K562 (cell line): ENCODE data around the gene AP2A2. TPM values are rescaled to one million over a fixed set of nuclear protein-coding genes. Genes with fewer than 3 reads are reported as not detected.
A peak's percentile ranks its signal among the peaks of the same experiment; 100 is the strongest.

Source experiments
- PHF8 ChIP-seq: fragments of 200-600 bp; sonication (generic); IDR thresholded peaks from 2 replicates; pipeline ENCODE4 v1.6.1; 2012; ENCODE audit warnings: mixed run types, mild to moderate bottlenecking, inconsistent platforms, low read length, moderate library complexity, borderline replicate concordance
- SUPT5H ChIP-seq: fragments of 450-650 bp; IDR thresholded peaks from 2 replicates; pipeline ENCODE4 v1.6.1; 2016
- TEAD1 ChIP-seq, 2 experiments: fragments of 450-650 bp in 1 of 2; sonication (generic) in 1 of 2; formaldehyde crosslinking; IDR thresholded peaks; 2 replicates each; pipeline versions ENCODE4 v1.4.0 to v1.8.0; 2020 to 2022; ENCODE audit warnings: mild to moderate bottlenecking in 2 of 2, missing genetic modification reagents in 1 of 2
- ZFX ChIP-seq: sonication (generic); formaldehyde crosslinking; IDR thresholded peaks from 2 replicates; pipeline ENCODE4 v1.8.0; 2022; ENCODE audit warnings: mild to moderate bottlenecking, missing genetic modification reagents, moderate library complexity
- polyA plus RNA-seq, 8 experiments: library from polyadenylated mRNA; depleted of rRNA in 4 of 8; stranded (reverse) in 5 of 8; unstranded in 3 of 8; fragments of >200 nt; fragmentation: Nextera tagmentation in 2 of 8; fragmentation: Illumina TruSeq in 1 of 8; extraction: Ambion mirVana in 2 of 8; extraction: Trizol in 1 of 8; gene quantifications; 2 replicates each; pipeline versions ENCODE4 v1.2.1 to v1.2.3, GENCODE V29; 2011 to 2014; ENCODE audit warnings: inconsistent platforms in 1 of 8, missing spikeins in 1 of 8
- total RNA-seq, 7 experiments: library from RNA; depleted of rRNA in 6 of 7; stranded (reverse); fragments of >200 nt in 6 of 7; fragmentation: Illumina TruSeq in 2 of 7; extraction: Trizol in 2 of 7; gene quantifications; 2 replicates each; pipeline versions ENCODE4 v1.2.1 to v1.2.3, GENCODE V29; 2011 to 2021; ENCODE audit warnings: low replicate concordance in 1 of 7
- TF ChIP-seq, protein P1 (sequence below), 2 experiments: fragments of 450-650 bp; conservative IDR thresholded peaks; 2 replicates each; pipeline ENCODE4 v1.6.1; 2017; ENCODE audit warnings: mild to moderate bottlenecking in 2 of 2, moderate library complexity in 2 of 2
- TF ChIP-seq, protein P2 (sequence below): sonication (generic); formaldehyde crosslinking; IDR thresholded peaks from 2 replicates; pipeline ENCODE4 v1.9.0; 2022; ENCODE audit warnings: mild to moderate bottlenecking, missing genetic modification reagents
- TF ChIP-seq, protein P3 (sequence below): fragments of 250-450 bp; sonication (Bioruptor Pico); IDR thresholded peaks from 2 replicates; pipeline ENCODE4 v1.8.0; 2022; ENCODE audit warnings: moderate library complexity, mild to moderate bottlenecking, inconsistent platforms
- TF ChIP-seq, protein P4 (sequence below): fragments of 250-450 bp; sonication (Bioruptor Pico); IDR thresholded peaks from 2 replicates; pipeline ENCODE4 v1.4.0; 2020
- TF ChIP-seq, protein P5 (sequence below): sonication (generic); formaldehyde crosslinking; IDR thresholded peaks from 2 replicates; pipeline ENCODE4 v1.8.0; 2022; ENCODE audit warnings: mild to moderate bottlenecking, missing genetic modification reagents
- TF ChIP-seq, protein P6 (sequence below), 2 experiments: IDR thresholded peaks; 2 replicates each; pipeline ENCODE4 v1.6.1; 2011; ENCODE audit warnings: borderline replicate concordance in 1 of 2, control low read depth in 1 of 2, low read depth in 1 of 2, low read length in 1 of 2, mild to moderate bottlenecking in 1 of 2, mixed read lengths in 1 of 2, moderate library complexity in 1 of 2; ENCODE audit not compliant: insufficient read depth in 1 of 2, insufficient read length in 1 of 2, poor library complexity in 1 of 2, severe bottlenecking in 1 of 2; ENCODE audit errors: extremely low read depth in 1 of 2

Gene AP2A2
- total and polyA plus RNA-seq, 9 of the 15 experiments (the other 6 are each of a cell fraction or from before 2014, with no cell fraction given): 0.69 to 41.7 (median 15.2) TPM

DNA sequence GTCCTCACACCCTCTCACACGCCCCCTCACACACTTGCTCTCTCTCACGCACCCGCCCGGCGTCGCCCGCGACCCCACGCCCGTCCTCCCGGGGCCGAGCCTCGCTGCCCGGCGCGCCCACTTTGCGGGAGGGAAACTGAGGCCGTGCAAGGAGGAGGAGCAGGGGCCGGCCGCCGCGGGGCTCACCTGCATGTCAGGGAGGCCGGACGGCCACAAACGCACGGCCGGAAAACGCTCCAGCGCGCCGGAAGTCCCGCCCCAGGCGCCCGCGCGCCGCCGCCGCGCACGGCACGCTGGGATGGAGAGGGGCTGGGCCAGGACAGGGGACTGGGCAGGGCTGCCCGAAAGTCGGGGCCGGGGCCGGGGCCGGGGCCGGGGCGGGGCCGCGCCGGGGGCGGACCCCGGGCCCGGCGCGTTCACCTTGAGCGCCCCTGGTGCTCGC is 15.1 kb upstream of the AP2A2 start, which contains the start of gene CHID1 (continued):
- TF ChIP-seq, protein P1, sequence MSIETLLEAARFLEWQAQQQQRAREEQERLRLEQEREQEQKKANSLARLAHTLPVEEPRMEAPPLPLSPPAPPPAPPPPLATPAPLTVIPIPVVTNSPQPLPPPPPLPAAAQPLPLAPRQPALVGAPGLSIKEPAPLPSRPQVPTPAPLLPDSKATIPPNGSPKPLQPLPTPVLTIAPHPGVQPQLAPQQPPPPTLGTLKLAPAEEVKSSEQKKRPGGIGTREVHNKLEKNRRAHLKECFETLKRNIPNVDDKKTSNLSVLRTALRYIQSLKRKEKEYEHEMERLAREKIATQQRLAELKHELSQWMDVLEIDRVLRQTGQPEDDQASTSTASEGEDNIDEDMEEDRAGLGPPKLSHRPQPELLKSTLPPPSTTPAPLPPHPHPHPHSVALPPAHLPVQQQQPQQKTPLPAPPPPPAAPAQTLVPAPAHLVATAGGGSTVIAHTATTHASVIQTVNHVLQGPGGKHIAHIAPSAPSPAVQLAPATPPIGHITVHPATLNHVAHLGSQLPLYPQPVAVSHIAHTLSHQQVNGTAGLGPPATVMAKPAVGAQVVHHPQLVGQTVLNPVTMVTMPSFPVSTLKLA (conservative IDR thresholded peaks at IDR 0.05): peak in 1 of 2 experiments; percentile 88; a peak in 3 of 4 replicates
- TF ChIP-seq, protein P2, sequence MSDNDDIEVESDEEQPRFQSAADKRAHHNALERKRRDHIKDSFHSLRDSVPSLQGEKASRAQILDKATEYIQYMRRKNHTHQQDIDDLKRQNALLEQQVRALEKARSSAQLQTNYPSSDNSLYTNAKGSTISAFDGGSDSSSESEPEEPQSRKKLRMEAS (CRISPR knock-in tag): 0 out of 2 replicates have a peak, but pooled peaks have one; percentile 43
- TF ChIP-seq, protein P3, sequence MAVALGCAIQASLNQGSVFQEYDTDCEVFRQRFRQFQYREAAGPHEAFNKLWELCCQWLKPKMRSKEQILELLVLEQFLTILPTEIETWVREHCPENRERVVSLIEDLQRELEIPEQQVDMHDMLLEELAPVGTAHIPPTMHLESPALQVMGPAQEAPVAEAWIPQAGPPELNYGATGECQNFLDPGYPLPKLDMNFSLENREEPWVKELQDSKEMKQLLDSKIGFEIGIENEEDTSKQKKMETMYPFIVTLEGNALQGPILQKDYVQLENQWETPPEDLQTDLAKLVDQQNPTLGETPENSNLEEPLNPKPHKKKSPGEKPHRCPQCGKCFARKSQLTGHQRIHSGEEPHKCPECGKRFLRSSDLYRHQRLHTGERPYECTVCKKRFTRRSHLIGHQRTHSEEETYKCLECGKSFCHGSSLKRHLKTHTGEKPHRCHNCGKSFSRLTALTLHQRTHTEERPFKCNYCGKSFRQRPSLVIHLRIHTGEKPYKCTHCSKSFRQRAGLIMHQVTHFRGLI (CRISPR knock-in tag): no peak
- TF ChIP-seq, protein P4, sequence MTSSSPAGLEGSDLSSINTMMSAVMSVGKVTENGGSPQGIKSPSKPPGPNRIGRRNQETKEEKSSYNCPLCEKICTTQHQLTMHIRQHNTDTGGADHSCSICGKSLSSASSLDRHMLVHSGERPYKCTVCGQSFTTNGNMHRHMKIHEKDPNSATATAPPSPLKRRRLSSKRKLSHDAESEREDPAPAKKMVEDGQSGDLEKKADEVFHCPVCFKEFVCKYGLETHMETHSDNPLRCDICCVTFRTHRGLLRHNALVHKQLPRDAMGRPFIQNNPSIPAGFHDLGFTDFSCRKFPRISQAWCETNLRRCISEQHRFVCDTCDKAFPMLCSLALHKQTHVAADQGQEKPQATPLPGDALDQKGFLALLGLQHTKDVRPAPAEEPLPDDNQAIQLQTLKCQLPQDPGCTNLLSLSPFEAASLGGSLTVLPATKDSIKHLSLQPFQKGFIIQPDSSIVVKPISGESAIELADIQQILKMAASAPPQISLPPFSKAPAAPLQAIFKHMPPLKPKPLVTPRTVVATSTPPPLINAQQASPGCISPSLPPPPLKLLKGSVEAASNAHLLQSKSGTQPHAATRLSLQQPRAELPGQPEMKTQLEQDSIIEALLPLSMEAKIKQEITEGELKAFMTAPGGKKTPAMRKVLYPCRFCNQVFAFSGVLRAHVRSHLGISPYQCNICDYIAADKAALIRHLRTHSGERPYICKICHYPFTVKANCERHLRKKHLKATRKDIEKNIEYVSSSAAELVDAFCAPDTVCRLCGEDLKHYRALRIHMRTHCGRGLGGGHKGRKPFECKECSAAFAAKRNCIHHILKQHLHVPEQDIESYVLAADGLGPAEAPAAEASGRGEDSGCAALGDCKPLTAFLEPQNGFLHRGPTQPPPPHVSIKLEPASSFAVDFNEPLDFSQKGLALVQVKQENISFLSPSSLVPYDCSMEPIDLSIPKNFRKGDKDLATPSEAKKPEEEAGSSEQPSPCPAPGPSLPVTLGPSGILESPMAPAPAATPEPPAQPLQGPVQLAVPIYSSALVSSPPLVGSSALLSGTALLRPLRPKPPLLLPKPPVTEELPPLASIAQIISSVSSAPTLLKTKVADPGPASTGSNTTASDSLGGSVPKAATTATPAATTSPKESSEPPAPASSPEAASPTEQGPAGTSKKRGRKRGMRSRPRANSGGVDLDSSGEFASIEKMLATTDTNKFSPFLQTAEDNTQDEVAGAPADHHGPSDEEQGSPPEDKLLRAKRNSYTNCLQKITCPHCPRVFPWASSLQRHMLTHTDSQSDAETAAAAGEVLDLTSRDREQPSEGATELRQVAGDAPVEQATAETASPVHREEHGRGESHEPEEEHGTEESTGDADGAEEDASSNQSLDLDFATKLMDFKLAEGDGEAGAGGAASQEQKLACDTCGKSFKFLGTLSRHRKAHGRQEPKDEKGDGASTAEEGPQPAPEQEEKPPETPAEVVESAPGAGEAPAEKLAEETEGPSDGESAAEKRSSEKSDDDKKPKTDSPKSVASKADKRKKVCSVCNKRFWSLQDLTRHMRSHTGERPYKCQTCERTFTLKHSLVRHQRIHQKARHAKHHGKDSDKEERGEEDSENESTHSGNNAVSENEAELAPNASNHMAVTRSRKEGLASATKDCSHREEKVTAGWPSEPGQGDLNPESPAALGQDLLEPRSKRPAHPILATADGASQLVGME (CRISPR knock-in tag): 0 out of 2 replicates have a peak, but pooled peaks have one; percentile 58
- TF ChIP-seq, protein P5, sequence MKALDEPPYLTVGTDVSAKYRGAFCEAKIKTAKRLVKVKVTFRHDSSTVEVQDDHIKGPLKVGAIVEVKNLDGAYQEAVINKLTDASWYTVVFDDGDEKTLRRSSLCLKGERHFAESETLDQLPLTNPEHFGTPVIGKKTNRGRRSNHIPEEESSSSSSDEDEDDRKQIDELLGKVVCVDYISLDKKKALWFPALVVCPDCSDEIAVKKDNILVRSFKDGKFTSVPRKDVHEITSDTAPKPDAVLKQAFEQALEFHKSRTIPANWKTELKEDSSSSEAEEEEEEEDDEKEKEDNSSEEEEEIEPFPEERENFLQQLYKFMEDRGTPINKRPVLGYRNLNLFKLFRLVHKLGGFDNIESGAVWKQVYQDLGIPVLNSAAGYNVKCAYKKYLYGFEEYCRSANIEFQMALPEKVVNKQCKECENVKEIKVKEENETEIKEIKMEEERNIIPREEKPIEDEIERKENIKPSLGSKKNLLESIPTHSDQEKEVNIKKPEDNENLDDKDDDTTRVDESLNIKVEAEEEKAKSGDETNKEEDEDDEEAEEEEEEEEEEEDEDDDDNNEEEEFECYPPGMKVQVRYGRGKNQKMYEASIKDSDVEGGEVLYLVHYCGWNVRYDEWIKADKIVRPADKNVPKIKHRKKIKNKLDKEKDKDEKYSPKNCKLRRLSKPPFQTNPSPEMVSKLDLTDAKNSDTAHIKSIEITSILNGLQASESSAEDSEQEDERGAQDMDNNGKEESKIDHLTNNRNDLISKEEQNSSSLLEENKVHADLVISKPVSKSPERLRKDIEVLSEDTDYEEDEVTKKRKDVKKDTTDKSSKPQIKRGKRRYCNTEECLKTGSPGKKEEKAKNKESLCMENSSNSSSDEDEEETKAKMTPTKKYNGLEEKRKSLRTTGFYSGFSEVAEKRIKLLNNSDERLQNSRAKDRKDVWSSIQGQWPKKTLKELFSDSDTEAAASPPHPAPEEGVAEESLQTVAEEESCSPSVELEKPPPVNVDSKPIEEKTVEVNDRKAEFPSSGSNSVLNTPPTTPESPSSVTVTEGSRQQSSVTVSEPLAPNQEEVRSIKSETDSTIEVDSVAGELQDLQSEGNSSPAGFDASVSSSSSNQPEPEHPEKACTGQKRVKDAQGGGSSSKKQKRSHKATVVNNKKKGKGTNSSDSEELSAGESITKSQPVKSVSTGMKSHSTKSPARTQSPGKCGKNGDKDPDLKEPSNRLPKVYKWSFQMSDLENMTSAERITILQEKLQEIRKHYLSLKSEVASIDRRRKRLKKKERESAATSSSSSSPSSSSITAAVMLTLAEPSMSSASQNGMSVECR: peak; percentile 73
- TF ChIP-seq PHF8: peak; percentile 85; the same call in 1 of the 2 replicates
- peak in 1 of 2 experiments; percentile 23; a peak in 1 of 4 replicates for TF ChIP-seq TEAD1 (CRISPR knock-in tag; IDR thresholded peaks at IDR 0.05)
- TF ChIP-seq, protein P6, sequence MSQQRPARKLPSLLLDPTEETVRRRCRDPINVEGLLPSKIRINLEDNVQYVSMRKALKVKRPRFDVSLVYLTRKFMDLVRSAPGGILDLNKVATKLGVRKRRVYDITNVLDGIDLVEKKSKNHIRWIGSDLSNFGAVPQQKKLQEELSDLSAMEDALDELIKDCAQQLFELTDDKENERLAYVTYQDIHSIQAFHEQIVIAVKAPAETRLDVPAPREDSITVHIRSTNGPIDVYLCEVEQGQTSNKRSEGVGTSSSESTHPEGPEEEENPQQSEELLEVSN (IDR thresholded peaks at IDR 0.05; ENCODE audit: borderline replicate concordance in 1 of 2, extremely low read depth in 1 of 2, insufficient read depth in 1 of 2, insufficient read length in 1 of 2, low read depth in 1 of 2, low read length in 1 of 2, poor library complexity in 1 of 2, severe bottlenecking in 1 of 2): peak in 1 of 2 experiments; percentile 33
- TF ChIP-seq ZFX (CRISPR knock-in tag): peak; percentile 26
- TF ChIP-seq SUPT5H: peak; percentile 75
